Prostate gland (tissue), 2 donors: ENCODE data around the gene ATP5F1E.

Source experiments
- CTCF ChIP-seq, 4 experiments: fragments of 200-600 bp in 2 of 4; fragments of 450-650 bp in 2 of 4; sonication (generic) in 2 of 4; IDR thresholded peaks; 1 replicate in 3 of 4; 2 replicates in 1 of 4; pipeline ENCODE4 v1.5.1; 2016 to 2019; ENCODE audit warnings: antibody characterized with exemption in 4 of 4, mild to moderate bottlenecking in 2 of 4, moderate library complexity in 2 of 4
- POLR2AphosphoS5 ChIP-seq: sonication (generic); formaldehyde crosslinking; IDR thresholded peaks from one replicate; pipeline ENCODE4 v1.6.1; 2017; ENCODE audit warnings: antibody characterized with exemption

- TF ChIP-seq CTCF (IDR thresholded peaks at IDR 0.05) = no peak
- no peak for TF ChIP-seq POLR2AphosphoS5
These were observed 27.7 kb downstream of the ATP5F1E start for GRCh38 chr20:59004493-59004762.
